NT2/D1 (cell line): ENCODE results near the gene CEMIP.

Source experiments
- DNase-seq: peaks from one replicate; pipeline ENCODE4 v3.0.0-alpha.2; 2011; ENCODE audit warnings: low read depth, low spot score
- H3K27me3 ChIP-seq: 2 replicates; pipeline ENCODE4 v1.6.0; 2011; ENCODE audit warnings: mild to moderate bottlenecking; ENCODE audit not compliant: insufficient read length, insufficient read depth
- H3K36me3 ChIP-seq: 2 replicates; pipeline ENCODE4 v1.6.1; 2011; ENCODE audit warnings: mild to moderate bottlenecking, low read length, mixed read lengths; ENCODE audit not compliant: insufficient read depth, insufficient read length
- H3K4me1 ChIP-seq: 2 replicates; pipeline ENCODE4 v1.5.1; 2011; ENCODE audit not compliant: insufficient read depth, insufficient read length
- H3K4me3 ChIP-seq: 2 replicates; pipeline ENCODE4 v1.5.1; 2011; ENCODE audit warnings: low read depth; ENCODE audit not compliant: insufficient read length
- H3K9ac ChIP-seq: 2 replicates; pipeline ENCODE4 v1.6.0; 2011; ENCODE audit warnings: low read depth; ENCODE audit not compliant: insufficient read length
- H3K9me3 ChIP-seq: 2 replicates; pipeline ENCODE4 v1.5.1; 2011; ENCODE audit warnings: mild to moderate bottlenecking, low read length; ENCODE audit not compliant: insufficient read depth
- SUZ12 ChIP-seq: IDR thresholded peaks from 2 replicates; pipeline ENCODE4 v1.6.1; 2011; ENCODE audit not compliant: insufficient read length, insufficient read depth; ENCODE audit errors: extremely low read depth
- YY1 ChIP-seq: IDR thresholded peaks from 2 replicates; pipeline ENCODE4 v1.6.1; 2011; ENCODE audit not compliant: insufficient read length, insufficient read depth
- ZNF274 ChIP-seq: IDR thresholded peaks from 2 replicates; pipeline ENCODE4 v1.6.1; 2011; ENCODE audit warnings: mild to moderate bottlenecking, low read depth, low read length

The CEMIP gene

GRCh38 chr15:80892414-80892813, 113.2 kb downstream of the CEMIP start:
- Histone ChIP-seq H3K36me3 (no peaks in the 10 kb centered on the region), H3K9ac (no peak overlapping the region), H3K4me3 (no peak overlapping the region), H3K4me1 (no peaks in the 10 kb centered on the region), H3K9me3 (peaks cover 9% of the 10 kb centered on the region), H3K27me3 (no peaks in the 10 kb centered on the region)
- no peak for DNase-seq
- TF ChIP-seq SUZ12 (no peak), YY1 (no peak), ZNF274 (no peak)

GRCh38 chr15:80893777-80894176, 114.6 kb downstream of the CEMIP start:
- peaks cover 9% of the 10 kb centered on the region for H3K9me3 ChIP-seq
- no peak overlapping the region for H3K4me3 ChIP-seq
- DNase-seq: no peak
- H3K27me3 ChIP-seq: no peaks in the 10 kb centered on the region
- H3K36me3 ChIP-seq: no peaks in the 10 kb centered on the region
- TF ChIP-seq ZNF274 (no peak), SUZ12 (no peak), YY1 (no peak)
- no peaks in the 10 kb centered on the region for H3K4me1 ChIP-seq
- H3K9ac ChIP-seq: no peak overlapping the region

GRCh38 chr15:80895091-80895490, 115.9 kb downstream of the CEMIP start:
- Histone ChIP-seq H3K27me3 (no peaks in the 10 kb centered on the region), H3K4me1 (no peaks in the 10 kb centered on the region), H3K4me3 (no peak overlapping the region), H3K9ac (no peak overlapping the region), H3K36me3 (no peaks in the 10 kb centered on the region), H3K9me3 (peaks cover 9% of the 10 kb centered on the region)
- DNase-seq: no peak
- no peak for TF ChIP-seq YY1

GRCh38 chr15:80895965-80896364, 116.8 kb downstream of the CEMIP start:
- Histone ChIP-seq H3K36me3 (no peaks in the 10 kb centered on the region), H3K4me1 (no peaks in the 10 kb centered on the region), H3K9ac (no peak overlapping the region), H3K4me3 (no peak overlapping the region), H3K9me3 (peaks cover 9% of the 10 kb centered on the region), H3K27me3 (no peaks in the 10 kb centered on the region)
- no peak for DNase-seq
- no peak for TF ChIP-seq SUZ12
- TF ChIP-seq ZNF274: no peak
- no peak for TF ChIP-seq YY1

GRCh38 chr15:80898040-80898439, 118.9 kb downstream of the CEMIP start:
- H3K9ac ChIP-seq: no peak overlapping the region
- peaks cover 9% of the 10 kb centered on the region for H3K9me3 ChIP-seq
- no peaks in the 10 kb centered on the region for H3K4me1 ChIP-seq
- TF ChIP-seq SUZ12 (no peak), YY1 (no peak), ZNF274 (no peak)
- H3K27me3 ChIP-seq: no peaks in the 10 kb centered on the region
- no peaks in the 10 kb centered on the region for H3K36me3 ChIP-seq
- no peak overlapping the region for H3K4me3 ChIP-seq
- DNase-seq: no peak

- H3K27me3 ChIP-seq: no peaks in the 10 kb centered on the region
- H3K9me3 ChIP-seq: no peaks in the 10 kb centered on the region
- no peak overlapping the region for H3K9ac ChIP-seq
- H3K4me1 ChIP-seq: no peaks in the 10 kb centered on the region
- no peaks in the 10 kb centered on the region for H3K36me3 ChIP-seq
- H3K4me3 ChIP-seq: no peak overlapping the region
- DNase-seq: no peak
- no peak for TF ChIP-seq SUZ12
- no peak for TF ChIP-seq YY1
- TF ChIP-seq ZNF274: no peak
These were observed 123.2 kb downstream of the CEMIP start for GRCh38 chr15:80902298-80902801.

- H3K27me3 ChIP-seq: no peaks in the 10 kb centered on the region
- H3K9ac ChIP-seq: no peak overlapping the region
- H3K4me3 ChIP-seq: no peak overlapping the region
- no peaks in the 10 kb centered on the region for H3K4me1 ChIP-seq
- peaks cover 7% of the 10 kb centered on the region; the same call in 1 of the 2 replicates for H3K9me3 ChIP-seq
- TF ChIP-seq ZNF274 (no peak), YY1 (no peak), SUZ12 (no peak)
- DNase-seq: no peak
- H3K36me3 ChIP-seq: no peaks in the 10 kb centered on the region
These were observed 125.8 kb downstream of the CEMIP start for GRCh38 chr15:80904998-80905397.
